Dedifferentiated amniotic fluid mesenchymal stem cell (primary cell): Measurements from ENCODE around the gene FLRT1.

ENCODE experiments used
- DNase-seq: peaks from one replicate; pipeline ENCODE4 v3.0.0-alpha.2; 2016; ENCODE audit errors: extremely low spot score

The FLRT1 gene

GRCh38 chr11:64035576-64035975 is at the start of gene FLRT1:
FLRT1 (plus strand) TSS chr11:64035931; CDS start chr11:64116268, 80,337 bp downstream.
- DNase-seq = no peak

- DNase-seq = peak; percentile 86
These were observed 49.4 kb upstream of the FLRT1 start, which contains the start of gene OTUB1 for GRCh38 chr11:63986156-63986931. OTUB1 (plus strand) TSS chr11:63986438; CDS start chr11:63986457, 19 bp downstream.

- no peak for DNase-seq
These were observed 48.7 kb upstream of the FLRT1 start for GRCh38 chr11:63986932-63987513.

- no peak for DNase-seq
These were observed 44.2 kb upstream of the FLRT1 start for GRCh38 chr11:63991558-63991957.

GRCh38 chr11:63993100-63993499 is 42.6 kb upstream of the FLRT1 start:
- no peak for DNase-seq

- no peak for DNase-seq
These were observed 41.7 kb upstream of the FLRT1 start for GRCh38 chr11:63993993-63994392.

GRCh38 chr11:63996512-63996911 is 39.2 kb upstream of the FLRT1 start:
- DNase-seq = no peak

GRCh38 chr11:63997104-63997700 is 38.5 kb upstream of the FLRT1 start:
- DNase-seq = no peak

- DNase-seq = no peak
These were observed 37.9 kb upstream of the FLRT1 start for GRCh38 chr11:63997801-63998337.

- DNase-seq = no peak
These were observed 37.0 kb upstream of the FLRT1 start for GRCh38 chr11:63998558-63999348.

GRCh38 chr11:63999349-64000025 is 36.2 kb upstream of the FLRT1 start:
- DNase-seq = no peak

- peak; percentile 26 for DNase-seq
These were observed 35.5 kb upstream of the FLRT1 start for GRCh38 chr11:64000026-64000739.

GRCh38 chr11:64000740-64001483 is 34.8 kb upstream of the FLRT1 start:
- DNase-seq = no peak

GRCh38 chr11:64001484-64002420 is 34.0 kb upstream of the FLRT1 start:
- DNase-seq = no peak

- DNase-seq = no peak
These were observed 31.7 kb upstream of the FLRT1 start for GRCh38 chr11:64003807-64004589.

- DNase-seq = no peak
These were observed 31.1 kb upstream of the FLRT1 start for GRCh38 chr11:64004590-64004984.

- no peak for DNase-seq
These were observed 30.0 kb upstream of the FLRT1 start for GRCh38 chr11:64005691-64006090.

GRCh38 chr11:64006398-64006797 is 29.3 kb upstream of the FLRT1 start:
- DNase-seq = no peak
